ENCODE results near the gene CYTL1.

CYTL1 gene

GRCh38 chr4:4991541-4992099 is 27.6 kb downstream of the CYTL1 start:
- ChIA-PET CTCF (interaction anchor here (1.0 kb wide), 1 partner anchor 22 kb away, joined by 3 read pairs; no protein-coding TSS in a partner anchor), POLR2A (no interaction called here)
- no peak for TF ChIP-seq CTCF (IDR thresholded peaks at IDR 0.05; ENCODE audit: insufficient read depth, low read length, missing control alignments)
- no peak overlapping the region for H3K4me3 ChIP-seq (ENCODE audit: low read depth, low read length)
- no peak for DNase-seq (ENCODE audit: low read depth, low spot score)

- peak; percentile 12 for DNase-seq (ENCODE audit: low read depth, low spot score)
- TF ChIP-seq CTCF (IDR thresholded peaks at IDR 0.05; ENCODE audit: insufficient read depth, low read length, missing control alignments) = no peak
- CTCF ChIA-PET = no interaction called here
- POLR2A ChIA-PET = no interaction called here
- no peak overlapping the region for H3K4me3 ChIP-seq (ENCODE audit: low read depth, low read length)
These were observed 28.3 kb downstream of the CYTL1 start for GRCh38 chr4:4990857-4991540.

GRCh38 chr4:4990329-4990728 is 28.9 kb downstream of the CYTL1 start:
- H3K4me3 ChIP-seq (ENCODE audit: low read depth, low read length) = no peak overlapping the region
- CTCF ChIA-PET = no interaction called here
- TF ChIP-seq CTCF (IDR thresholded peaks at IDR 0.05; ENCODE audit: insufficient read depth, low read length, missing control alignments) = no peak
- POLR2A ChIA-PET = no interaction called here
- DNase-seq (ENCODE audit: low read depth, low spot score) = no peak

- no peak for TF ChIP-seq CTCF (IDR thresholded peaks at IDR 0.05; ENCODE audit: insufficient read depth, low read length, missing control alignments)
- H3K4me3 ChIP-seq (ENCODE audit: low read depth, low read length) = no peak overlapping the region
- ChIA-PET CTCF (interaction anchor here (1.2 kb wide), 1 partner anchor 95 kb away, joined by 3 read pairs; no protein-coding TSS in a partner anchor), POLR2A (no interaction called here)
- DNase-seq (ENCODE audit: low read depth, low spot score) = no peak
These were observed 30.1 kb downstream of the CYTL1 start for GRCh38 chr4:4989083-4989622.

GRCh38 chr4:4987656-4988055 is 31.6 kb downstream of the CYTL1 start:
- no peak for DNase-seq (ENCODE audit: low read depth, low spot score)
- CTCF ChIA-PET = no interaction called here
- POLR2A ChIA-PET = no interaction called here
- no peak overlapping the region for H3K4me3 ChIP-seq (ENCODE audit: low read depth, low read length)
- no peak for TF ChIP-seq CTCF (IDR thresholded peaks at IDR 0.05; ENCODE audit: insufficient read depth, low read length, missing control alignments)

GRCh38 chr4:4986841-4987240 is 32.4 kb downstream of the CYTL1 start:
- ChIA-PET CTCF (interaction anchor here (2.1 kb wide), 1 partner anchor 9 kb away, joined by 5 read pairs; no protein-coding TSS in a partner anchor), POLR2A (interaction anchor here (0.7 kb wide), 1 partner anchor 388 kb away, joined by 3 read pairs; no protein-coding TSS in a partner anchor)
- H3K4me3 ChIP-seq (ENCODE audit: low read depth, low read length) = no peak overlapping the region
- DNase-seq (ENCODE audit: low read depth, low spot score) = no peak
- TF ChIP-seq CTCF (IDR thresholded peaks at IDR 0.05; ENCODE audit: insufficient read depth, low read length, missing control alignments) = no peak
